ENCODE measurements around the gene EFHD1. TPM values are rescaled to one million over a fixed set of nuclear protein-coding genes. Genes with fewer than 3 reads are reported as not detected.

The EFHD1 gene
- total RNA-seq, 1 donor from 2014 or later: not detected

GRCh38 chr2:232643813-232644347 is 10.5 kb downstream of the EFHD1 start:
- Mint-ChIP-seq H3K4me3 (no peak overlapping the region), H3K27ac (no peak overlapping the region), H3K4me1 (no peaks in the 10 kb centered on the region), H3K9me3 (no peaks in the 10 kb centered on the region), H3K36me3 (ENCODE audit: low read depth) (no peaks in the 10 kb centered on the region), H3K27me3 (peaks cover 20% of the 10 kb centered on the region)
- TF ChIP-seq CTCF (IDR thresholded peaks at IDR 0.05): no peak
- DNase-seq (no peak), ATAC-seq (ENCODE audit: low read depth) (no peak)
- intact Hi-C loops (cut with micrococcal nuclease): no loop called here
- ChIA-PET CTCF (no interaction called here), POLR2A (no interaction called here)

- intact Hi-C loops (cut with micrococcal nuclease): no loop called here
- H3K9me3 Mint-ChIP-seq: no peaks in the 10 kb centered on the region
Observed at GRCh38 chr2:232645061-232645460, 11.7 kb downstream of the EFHD1 start.

GRCh38 chr2:232646726-232647125 is 13.3 kb downstream of the EFHD1 start:
- Mint-ChIP-seq H3K27me3 (peaks cover 12% of the 10 kb centered on the region), H3K36me3 (ENCODE audit: low read depth) (no peaks in the 10 kb centered on the region), H3K4me1 (no peaks in the 10 kb centered on the region), H3K4me3 (no peak overlapping the region), H3K9me3 (no peaks in the 10 kb centered on the region), H3K27ac (no peak overlapping the region)
- TF ChIP-seq CTCF (IDR thresholded peaks at IDR 0.05): no peak
- POLR2A ChIA-PET: no interaction called here
- ATAC-seq (ENCODE audit: low read depth) (no peak), DNase-seq (no peak)
- CTCF ChIA-PET: no interaction called here
- intact Hi-C loops (cut with micrococcal nuclease): no loop called here

More at GRCh38 chr2:232645061-232645460, 11.7 kb downstream of the EFHD1 start:
- Mint-ChIP-seq H3K27ac (no peak overlapping the region), H3K4me1 (no peaks in the 10 kb centered on the region), H3K4me3 (no peak overlapping the region), H3K27me3 (peaks cover 16% of the 10 kb centered on the region), H3K36me3 (ENCODE audit: low read depth) (no peaks in the 10 kb centered on the region)
- no peak for TF ChIP-seq CTCF (IDR thresholded peaks at IDR 0.05)
- ATAC-seq (ENCODE audit: low read depth) (no peak), DNase-seq (no peak)
- ChIA-PET POLR2A (no interaction called here), CTCF (interaction anchor here (0.6 kb wide), 1 partner anchor 27 kb away, joined by 3 read pairs; no protein-coding TSS in a partner anchor)

- no peak for ATAC-seq (ENCODE audit: low read depth)
- no peaks in the 10 kb centered on the region for H3K4me1 Mint-ChIP-seq
- H3K27me3 Mint-ChIP-seq: peaks cover 12% of the 10 kb centered on the region
- CTCF ChIA-PET: no interaction called here
- no peaks in the 10 kb centered on the region for H3K36me3 Mint-ChIP-seq (ENCODE audit: low read depth)
- TF ChIP-seq CTCF (IDR thresholded peaks at IDR 0.05): no peak
- intact Hi-C loops (cut with micrococcal nuclease): no loop called here
- H3K9me3 Mint-ChIP-seq: no peaks in the 10 kb centered on the region
- no peak overlapping the region for H3K4me3 Mint-ChIP-seq
- DNase-seq: no peak
- no peak overlapping the region for H3K27ac Mint-ChIP-seq
- POLR2A ChIA-PET: no interaction called here
Observed at GRCh38 chr2:232647261-232647660, 13.9 kb downstream of the EFHD1 start.

- no peak for DNase-seq
- no peak for ATAC-seq (ENCODE audit: low read depth)
- ChIA-PET POLR2A (no interaction called here), CTCF (no interaction called here)
- intact Hi-C loops (cut with micrococcal nuclease): no loop called here
- no peak overlapping the region for H3K27ac Mint-ChIP-seq
- H3K9me3 Mint-ChIP-seq: no peaks in the 10 kb centered on the region
- no peak overlapping the region for H3K4me3 Mint-ChIP-seq
- no peak for TF ChIP-seq CTCF (IDR thresholded peaks at IDR 0.05)
- peaks cover 12% of the 10 kb centered on the region for H3K27me3 Mint-ChIP-seq
- no peaks in the 10 kb centered on the region for H3K36me3 Mint-ChIP-seq (ENCODE audit: low read depth)
- no peaks in the 10 kb centered on the region for H3K4me1 Mint-ChIP-seq
Observed at GRCh38 chr2:232649033-232649432, 15.6 kb downstream of the EFHD1 start.

All from activated B cell treated with CpG ODN at 0.5 μM for 24 hours (primary cell).